Right renal cortex interstitium (tissue), 3 donors: ENCODE measurements around the gene INSYN2B. TPM values are rescaled to one million over a fixed set of nuclear protein-coding genes. Genes with fewer than 3 reads are reported as not detected.

Experiments
- DNase-seq, 3 donors: peaks; one replicate each; pipeline ENCODE4 v3.0.0-alpha.2; 2013; ENCODE audit warnings: low read depth in 3 of 3, low spot score in 2 of 3
- polyA plus RNA-seq, 3 donors: library from polyadenylated mRNA; unstranded; fragments of 120-200 nt; gene quantifications; one replicate each; pipeline ENCODE4 v1.2.1, GENCODE V29; 2013; ENCODE audit not compliant: insufficient read length in 3 of 3

The INSYN2B gene
- polyA plus RNA-seq, 3 donors, result 1.8 to 3.0 (median 2.0) TPM

- no peak for DNase-seq
Observed at GRCh38 chr5:169901896-169902295, 78.4 kb downstream of the INSYN2B start.

DNA sequence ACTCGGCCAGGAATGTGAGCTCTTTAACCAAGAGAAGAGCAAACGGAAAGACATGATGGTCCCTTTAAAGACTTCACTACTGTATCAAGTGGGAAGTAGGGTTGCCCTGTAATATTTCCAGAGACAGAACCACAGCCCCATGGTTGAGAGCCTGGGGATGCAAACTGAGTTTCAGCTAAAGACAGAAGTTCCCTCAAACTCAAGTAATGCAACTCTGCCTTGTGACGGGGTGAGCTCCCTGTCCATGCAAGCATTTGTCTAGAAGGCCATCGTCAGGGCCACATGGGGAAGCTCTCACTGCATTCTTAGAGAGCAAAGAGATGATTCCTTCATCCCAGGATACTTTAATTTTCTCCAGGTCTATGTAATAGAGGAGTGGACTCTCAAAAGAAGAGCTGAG, 82.8 kb downstream of the INSYN2B start:
- DNase-seq, result no peak

- no peak for DNase-seq
Observed at GRCh38 chr5:169895926-169896325, 84.4 kb downstream of the INSYN2B start.

DNA sequence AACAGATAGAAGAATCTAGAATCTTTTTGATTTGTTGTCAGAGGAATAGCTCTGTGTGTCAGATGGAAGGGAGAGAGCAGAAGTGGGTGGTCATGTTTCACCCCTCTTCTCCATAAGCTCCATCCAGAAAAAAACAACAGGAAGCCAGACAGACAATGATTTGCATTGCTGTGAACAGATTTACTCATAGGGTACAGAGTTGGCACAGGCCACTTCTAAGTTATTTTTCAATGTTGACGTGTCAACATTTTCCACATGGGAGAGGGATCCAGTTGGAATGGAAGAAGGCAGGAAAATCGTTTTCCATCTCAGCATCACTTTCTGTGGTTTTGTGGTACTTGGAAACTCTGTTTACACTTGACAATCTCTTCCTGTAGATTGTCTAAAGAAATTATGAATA, 86.7 kb downstream of the INSYN2B start:
- DNase-seq, result no peak

DNA sequence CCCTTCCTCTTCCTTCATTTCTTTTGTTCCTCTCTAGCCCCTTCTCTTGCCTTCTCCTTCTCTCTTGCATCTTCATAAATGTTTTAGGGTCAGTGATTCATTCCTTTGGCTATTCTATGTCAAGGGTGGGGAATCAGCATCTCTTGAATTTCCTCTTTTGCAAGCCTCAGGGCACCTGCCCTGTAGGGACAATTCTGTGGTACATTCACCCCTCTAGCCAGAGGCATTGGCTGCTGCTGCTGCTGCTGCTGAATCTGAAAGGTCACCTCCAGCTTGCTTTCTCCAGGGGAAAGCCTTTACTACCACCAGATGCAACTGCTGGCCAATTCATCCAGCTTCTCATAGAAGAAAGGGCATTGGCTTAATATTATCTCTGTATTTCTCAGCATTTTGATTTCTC, 87.3 kb downstream of the INSYN2B start:
- no peak for DNase-seq

- DNase-seq, result no peak
Observed at GRCh38 chr5:169889572-169889971, 90.7 kb downstream of the INSYN2B start.

GRCh38 chr5:169886677-169887076, 93.6 kb downstream of the INSYN2B start:
- DNase-seq, result no peak

DNA sequence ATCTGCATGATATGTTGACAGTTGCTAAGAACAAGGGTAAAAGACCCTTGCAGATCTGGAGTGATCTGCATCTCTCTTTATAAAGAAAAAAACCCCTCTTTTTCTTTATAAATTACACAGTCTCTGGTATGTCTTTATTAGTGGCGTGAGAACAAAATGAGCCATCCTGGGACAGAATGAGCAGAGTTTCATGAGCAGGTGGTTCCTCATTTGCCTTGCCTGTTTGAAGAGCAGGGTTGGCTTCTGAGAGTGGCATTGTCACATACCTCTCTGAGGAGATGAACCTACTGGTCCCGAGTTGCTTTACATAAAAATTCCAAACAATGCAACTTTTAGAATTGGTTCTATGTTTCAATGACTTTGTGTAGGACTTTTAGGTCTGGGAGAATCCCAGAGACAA, 94.3 kb downstream of the INSYN2B start:
- no peak for DNase-seq

DNA sequence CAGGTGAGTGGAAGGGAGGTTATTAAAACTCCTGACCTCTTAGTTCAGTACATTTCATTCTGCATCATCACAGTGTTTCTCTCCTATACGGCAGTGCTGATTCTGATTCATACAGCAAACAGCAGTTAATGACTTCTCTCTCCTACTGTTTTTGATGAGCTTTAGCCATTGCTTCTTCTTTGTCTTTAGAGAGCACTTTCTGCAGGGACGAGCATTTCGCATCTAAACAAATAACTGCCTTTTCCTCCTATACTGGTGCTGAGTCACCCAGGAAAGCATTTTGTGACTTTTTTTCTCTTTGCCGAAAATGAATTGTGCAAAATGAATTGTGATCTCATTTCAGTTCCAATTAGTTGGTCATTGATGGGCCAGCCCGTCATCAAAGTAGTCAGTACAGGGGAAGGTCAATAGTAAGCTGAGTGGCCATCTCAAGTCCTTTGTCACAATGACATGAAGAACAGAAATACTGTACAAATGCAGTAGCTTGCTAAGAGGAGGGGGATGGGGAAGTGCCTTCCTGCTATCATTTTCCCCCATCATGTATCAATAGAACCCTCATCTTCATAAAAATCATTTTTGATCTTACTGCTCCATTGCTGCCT, 98.5 kb downstream of the INSYN2B start:
- no peak for DNase-seq

GRCh38 chr5:169880785-169881184, 99.5 kb downstream of the INSYN2B start:
- no peak for DNase-seq

GRCh38 chr5:169880012-169880663, 100.2 kb downstream of the INSYN2B start:
- no peak for DNase-seq

DNA sequence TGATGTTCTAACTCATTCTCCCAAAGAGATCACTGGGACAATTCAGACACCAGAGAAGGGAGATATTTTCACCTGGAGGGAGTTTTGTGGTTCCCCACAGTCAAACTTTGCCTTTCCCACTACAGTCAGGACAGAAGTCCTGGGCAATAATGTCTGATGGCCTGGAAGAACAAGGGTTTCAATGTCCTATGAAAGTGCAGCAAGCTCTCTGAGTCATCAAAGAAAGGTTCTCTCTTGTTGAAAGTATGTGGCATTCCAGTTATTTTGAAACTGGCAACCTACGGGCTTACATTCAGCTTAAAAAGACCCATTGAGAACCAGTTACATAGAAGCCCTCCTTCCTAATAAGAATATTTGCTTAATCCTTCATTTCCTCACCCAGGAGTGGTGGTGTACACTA, 103.9 kb downstream of the INSYN2B start:
- no peak for DNase-seq

GRCh38 chr5:169875731-169876130, 104.6 kb downstream of the INSYN2B start:
- peak; percentile 30 to 43 (median 42) for DNase-seq

DNA sequence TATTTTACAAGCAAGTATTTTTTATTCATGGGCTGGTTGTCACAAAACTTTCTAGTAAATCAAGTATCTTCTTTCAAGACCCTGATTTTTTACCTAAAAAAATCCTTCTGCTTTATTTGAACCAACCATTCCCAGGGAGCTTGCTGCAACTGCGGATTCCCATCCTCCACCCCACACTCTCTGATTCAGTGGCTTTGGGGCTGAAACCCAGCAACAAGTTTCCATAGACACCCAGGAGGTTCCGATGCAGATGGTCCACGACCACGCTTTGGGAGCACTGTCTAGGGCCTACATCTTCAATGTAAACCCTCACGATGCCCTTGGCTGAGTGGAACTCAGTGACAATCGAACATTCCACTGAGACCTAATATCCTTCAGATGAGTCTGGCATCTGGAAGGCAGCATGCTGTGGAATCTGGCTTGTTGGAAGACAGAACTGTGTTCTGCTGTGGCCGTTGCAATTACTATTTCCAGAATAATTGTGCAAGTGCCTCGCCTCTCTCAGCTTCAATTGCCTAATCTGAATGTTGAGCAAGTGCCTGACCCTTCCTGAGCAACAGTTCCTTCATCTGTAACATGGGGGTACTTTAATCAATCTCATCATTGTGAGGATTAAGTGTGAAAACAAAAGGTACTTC, 105.1 kb downstream of the INSYN2B start:
- no peak for DNase-seq

DNA sequence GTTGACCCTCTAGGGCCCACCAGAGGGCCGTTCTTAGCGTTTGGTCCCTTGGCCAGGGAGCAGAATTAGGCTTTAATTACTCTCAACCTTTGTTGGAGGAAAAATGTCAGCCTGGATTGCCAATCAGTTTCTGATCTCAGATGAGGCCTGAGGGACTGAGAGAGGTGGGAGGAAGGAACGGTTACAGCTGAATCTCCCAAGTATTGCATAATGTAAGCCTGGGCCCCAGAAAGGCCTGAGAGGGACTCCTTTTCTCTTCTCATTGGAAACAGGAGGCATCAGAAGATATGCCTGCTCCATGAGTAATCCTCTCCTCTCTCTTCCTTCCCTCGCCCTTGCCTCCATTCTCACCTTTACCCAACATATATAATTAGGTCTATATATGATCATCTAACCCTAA, 105.7 kb downstream of the INSYN2B start:
- no peak for DNase-seq

DNA sequence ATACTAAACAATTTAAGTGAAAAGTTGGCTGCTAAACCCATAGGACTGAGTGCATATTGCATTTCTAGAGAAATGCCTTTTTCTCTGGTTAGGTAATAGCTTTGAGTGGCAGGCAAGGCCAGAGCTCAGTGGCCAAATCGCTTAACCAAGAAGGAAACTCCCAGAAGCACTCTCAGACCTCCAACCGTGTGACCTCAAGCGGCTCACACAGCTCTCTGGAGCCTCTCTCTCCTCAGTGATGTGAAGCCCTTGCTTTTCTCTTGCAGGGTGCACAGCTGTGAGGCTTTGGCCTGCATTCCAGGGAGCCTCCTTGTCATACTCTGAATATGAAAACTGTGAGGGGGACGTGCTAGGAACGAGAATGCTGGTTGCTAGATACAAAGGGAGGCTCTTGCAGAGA, 106.7 kb downstream of the INSYN2B start:
- DNase-seq, result peak in 1 of 3 donors; percentile 8

- DNase-seq, result no peak
Observed at GRCh38 chr5:169871826-169872490, 108.3 kb downstream of the INSYN2B start.

DNA sequence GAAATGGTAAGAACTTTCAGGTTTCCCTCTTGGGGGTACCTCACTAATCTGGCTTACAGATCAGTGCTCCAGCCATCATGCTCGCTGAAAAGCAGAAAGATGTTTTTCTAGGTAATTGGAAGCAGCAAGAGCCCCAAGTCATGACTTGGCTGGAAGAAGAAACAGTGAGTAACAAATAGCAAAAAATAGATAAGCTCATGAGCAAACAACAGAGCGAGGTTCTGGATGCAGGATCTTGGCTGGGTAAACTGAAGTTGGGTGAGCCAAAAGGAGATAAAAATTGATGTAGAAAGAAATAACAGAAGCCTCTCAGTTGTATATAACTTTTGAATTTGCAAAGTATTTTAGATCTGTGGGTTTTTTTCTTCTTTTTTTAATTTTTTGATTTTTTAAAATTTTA, 110.1 kb downstream of the INSYN2B start:
- DNase-seq, result no peak

DNA sequence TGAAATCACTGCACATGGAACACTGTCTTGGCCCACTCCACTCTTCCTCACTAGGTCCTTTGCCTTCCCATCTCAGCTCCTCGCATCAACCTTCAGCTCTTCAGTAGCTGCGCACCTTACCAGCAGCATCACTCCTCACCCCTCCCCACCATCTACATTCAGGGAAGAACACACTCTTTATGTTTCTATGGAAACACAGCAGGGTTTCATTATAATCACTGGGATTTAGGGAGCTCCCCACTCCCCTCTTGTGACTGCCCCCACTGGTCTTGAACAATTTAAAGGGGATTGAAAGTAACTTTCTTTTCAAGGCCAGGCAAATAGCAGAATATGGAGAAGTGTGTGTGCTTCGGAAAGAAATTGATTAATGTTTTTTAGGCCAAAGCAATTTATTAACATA, 111.2 kb downstream of the INSYN2B start:
- DNase-seq, result no peak

DNA sequence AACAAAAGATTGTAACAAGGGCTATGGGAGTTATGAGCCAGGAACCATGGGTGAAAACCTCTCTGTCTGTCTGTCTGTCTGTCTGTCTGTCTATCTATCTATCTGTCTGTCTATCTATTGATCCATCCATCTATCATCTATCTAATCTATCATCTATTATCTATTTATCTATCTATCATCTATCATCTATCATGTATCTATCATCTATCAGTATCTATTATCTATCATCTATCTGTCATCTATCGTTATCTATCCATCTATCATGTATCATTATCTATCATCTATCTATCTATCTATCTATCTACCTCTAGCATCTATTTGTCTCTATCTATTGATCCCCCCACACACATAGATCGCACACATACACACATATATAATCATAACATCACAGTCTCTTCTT, 112.9 kb downstream of the INSYN2B start:
- no peak for DNase-seq

GRCh38 chr5:169864483-169864882, 115.8 kb downstream of the INSYN2B start:
- no peak for DNase-seq

DNA sequence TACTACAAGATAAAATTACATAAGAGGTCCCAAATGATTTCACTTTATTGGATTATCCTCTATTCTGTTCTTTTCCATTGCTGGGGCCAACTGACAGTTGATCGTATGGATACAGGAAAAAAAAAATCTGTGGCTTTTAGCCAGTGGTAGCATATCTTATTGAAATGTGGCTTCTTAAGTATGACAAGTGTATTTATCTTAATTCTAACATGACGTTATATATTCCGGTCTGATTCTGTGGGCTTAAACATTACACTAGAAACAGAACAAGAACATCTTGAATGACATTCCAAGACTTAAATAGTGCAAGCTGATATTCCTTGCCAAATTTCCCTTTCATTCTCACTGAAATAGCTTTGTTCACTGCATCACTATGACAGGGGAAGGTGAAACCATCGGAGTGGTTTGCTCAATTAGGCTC, 117.9 kb downstream of the INSYN2B start:
- no peak for DNase-seq
